Measurements from ENCODE around the gene CDCA8.

DNA sequence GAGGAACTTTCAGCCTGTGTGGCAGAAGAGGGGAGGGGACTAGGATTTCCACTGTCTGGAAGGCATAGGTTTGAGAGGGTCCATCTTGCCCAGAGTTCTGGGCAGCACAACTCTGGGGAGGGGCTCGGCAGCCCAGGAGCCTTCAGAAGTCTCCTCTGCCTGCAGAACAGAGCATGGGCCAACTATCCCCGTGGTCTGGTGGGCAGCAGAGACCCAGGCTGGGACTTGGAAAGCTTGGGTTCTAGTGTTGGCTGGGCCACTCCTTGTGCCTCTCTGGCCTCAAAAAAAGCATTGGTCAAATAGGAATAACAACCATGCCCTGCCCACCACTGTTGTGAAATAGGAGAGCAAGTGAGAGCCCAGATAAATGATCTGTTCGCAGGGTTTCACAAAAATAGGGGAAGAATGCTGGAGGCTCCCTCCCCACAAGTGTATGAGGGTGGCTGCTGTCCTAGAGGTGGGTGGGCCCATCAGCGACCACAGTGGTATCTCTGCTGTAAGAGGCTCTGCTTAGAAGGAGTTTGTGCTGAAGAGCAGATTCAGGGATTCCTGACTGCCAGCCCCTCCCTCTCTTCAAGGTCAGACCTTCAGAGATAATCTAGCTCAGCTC lies 63.7 kb downstream of the CDCA8 start:
- TF ChIP-seq, protein P1, sequence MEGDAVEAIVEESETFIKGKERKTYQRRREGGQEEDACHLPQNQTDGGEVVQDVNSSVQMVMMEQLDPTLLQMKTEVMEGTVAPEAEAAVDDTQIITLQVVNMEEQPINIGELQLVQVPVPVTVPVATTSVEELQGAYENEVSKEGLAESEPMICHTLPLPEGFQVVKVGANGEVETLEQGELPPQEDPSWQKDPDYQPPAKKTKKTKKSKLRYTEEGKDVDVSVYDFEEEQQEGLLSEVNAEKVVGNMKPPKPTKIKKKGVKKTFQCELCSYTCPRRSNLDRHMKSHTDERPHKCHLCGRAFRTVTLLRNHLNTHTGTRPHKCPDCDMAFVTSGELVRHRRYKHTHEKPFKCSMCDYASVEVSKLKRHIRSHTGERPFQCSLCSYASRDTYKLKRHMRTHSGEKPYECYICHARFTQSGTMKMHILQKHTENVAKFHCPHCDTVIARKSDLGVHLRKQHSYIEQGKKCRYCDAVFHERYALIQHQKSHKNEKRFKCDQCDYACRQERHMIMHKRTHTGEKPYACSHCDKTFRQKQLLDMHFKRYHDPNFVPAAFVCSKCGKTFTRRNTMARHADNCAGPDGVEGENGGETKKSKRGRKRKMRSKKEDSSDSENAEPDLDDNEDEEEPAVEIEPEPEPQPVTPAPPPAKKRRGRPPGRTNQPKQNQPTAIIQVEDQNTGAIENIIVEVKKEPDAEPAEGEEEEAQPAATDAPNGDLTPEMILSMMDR (IDR thresholded peaks at IDR 0.05; ENCODE audit: low read depth, low read length, poor library complexity, severe bottlenecking): no peak
- no peak for TF ChIP-seq EZH2phosphoT487 (IDR thresholded peaks at IDR 0.05; ENCODE audit: borderline replicate concordance, low read length)
